ENCODE results near the gene PPP1R14D. TPM values are rescaled to one million over a fixed set of nuclear protein-coding genes. Genes with fewer than 3 reads are reported as not detected.

Gene PPP1R14D
- total RNA-seq, 3 donors from 2014 or later, result 57.5 to 186 (median 154) TPM

DNA sequence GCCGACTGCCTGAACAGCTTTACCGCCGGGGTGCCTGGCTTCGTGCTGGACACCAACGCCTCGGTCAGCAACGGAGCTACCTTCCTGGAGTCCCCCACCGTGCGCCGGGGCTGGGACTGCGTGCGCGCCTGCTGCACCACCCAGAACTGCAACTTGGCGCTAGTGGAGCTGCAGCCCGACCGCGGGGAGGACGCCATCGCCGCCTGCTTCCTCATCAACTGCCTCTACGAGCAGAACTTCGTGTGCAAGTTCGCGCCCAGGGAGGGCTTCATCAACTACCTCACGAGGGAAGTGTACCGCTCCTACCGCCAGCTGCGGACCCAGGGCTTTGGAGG lies 16.2 kb upstream of the PPP1R14D start:
- intact Hi-C loops (cut with DNase I, micrococcal nuclease), result no loop called here
- Histone ChIP-seq H3K4me3 (peak overlapping the region; percentile 65), H3K9me3 (no peaks in the 10 kb centered on the region), H3K36me3 (ENCODE audit: low read depth) (no peaks in the 10 kb centered on the region), H3K4me1 (ENCODE audit: low read depth) (peaks cover 11% of the 10 kb centered on the region)
- ATAC-seq, result peak; percentile 7
- peak in 2 of 3 donors; percentile 51 to 69 for DNase-seq
- TF ChIP-seq, protein P1, sequence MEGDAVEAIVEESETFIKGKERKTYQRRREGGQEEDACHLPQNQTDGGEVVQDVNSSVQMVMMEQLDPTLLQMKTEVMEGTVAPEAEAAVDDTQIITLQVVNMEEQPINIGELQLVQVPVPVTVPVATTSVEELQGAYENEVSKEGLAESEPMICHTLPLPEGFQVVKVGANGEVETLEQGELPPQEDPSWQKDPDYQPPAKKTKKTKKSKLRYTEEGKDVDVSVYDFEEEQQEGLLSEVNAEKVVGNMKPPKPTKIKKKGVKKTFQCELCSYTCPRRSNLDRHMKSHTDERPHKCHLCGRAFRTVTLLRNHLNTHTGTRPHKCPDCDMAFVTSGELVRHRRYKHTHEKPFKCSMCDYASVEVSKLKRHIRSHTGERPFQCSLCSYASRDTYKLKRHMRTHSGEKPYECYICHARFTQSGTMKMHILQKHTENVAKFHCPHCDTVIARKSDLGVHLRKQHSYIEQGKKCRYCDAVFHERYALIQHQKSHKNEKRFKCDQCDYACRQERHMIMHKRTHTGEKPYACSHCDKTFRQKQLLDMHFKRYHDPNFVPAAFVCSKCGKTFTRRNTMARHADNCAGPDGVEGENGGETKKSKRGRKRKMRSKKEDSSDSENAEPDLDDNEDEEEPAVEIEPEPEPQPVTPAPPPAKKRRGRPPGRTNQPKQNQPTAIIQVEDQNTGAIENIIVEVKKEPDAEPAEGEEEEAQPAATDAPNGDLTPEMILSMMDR (IDR thresholded peaks at IDR 0.05), result no peak

GRCh38 chr15:40843885-40844695 lies 15.6 kb upstream of the PPP1R14D start, which contains the start of gene SPINT1:
TSS of gene SPINT1 (plus strand) at chr15:40844048. CDS start at chr15:40844555, 507 bp downstream.
- DNase-seq (peak; percentile 83 to 88 (median 88)), ATAC-seq (peak; percentile 70)
- intact Hi-C loops (cut with DNase I, micrococcal nuclease), result no loop called here
- TF ChIP-seq, protein P1 (IDR thresholded peaks at IDR 0.05), result no peak
- Histone ChIP-seq H3K4me3 (peak within 1 kb of the TSS; percentile 65), H3K9me3 (no peaks in the 10 kb centered on the region), H3K36me3 (ENCODE audit: low read depth) (no peaks in the 10 kb centered on the region), H3K4me1 (ENCODE audit: low read depth) (peaks cover 11% of the 10 kb centered on the region)

DNA sequence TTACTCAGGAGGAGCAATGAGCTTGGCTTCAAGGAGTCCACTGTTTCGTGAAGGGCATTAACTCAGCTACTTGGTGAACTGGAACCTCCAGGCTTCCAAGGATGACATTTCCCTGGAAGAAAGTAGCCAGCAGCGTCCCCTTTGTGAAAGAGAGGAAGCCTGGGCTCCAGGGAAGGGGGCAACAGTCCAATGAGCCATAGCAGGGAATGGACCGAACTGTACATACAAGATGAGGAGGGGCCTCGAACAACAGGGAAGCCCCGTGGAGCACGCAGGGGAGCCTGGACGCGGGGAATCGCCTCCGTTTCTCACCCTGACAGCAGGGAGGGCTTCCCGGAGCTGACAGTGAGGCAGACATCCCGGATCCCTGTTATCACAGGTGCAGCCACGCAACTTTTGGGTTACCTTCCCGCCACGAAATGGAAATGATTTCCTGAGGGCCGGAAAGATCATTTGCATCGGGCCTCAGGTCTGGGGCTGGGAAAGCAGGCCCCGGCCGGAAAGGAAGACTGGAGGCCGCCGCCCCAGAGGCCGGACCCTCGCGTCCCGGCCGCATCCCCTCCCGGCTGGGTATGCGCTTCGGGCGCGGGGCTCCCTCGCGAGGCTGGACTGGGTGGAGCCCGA lies 14.9 kb upstream of the PPP1R14D start:
- TF ChIP-seq, protein P1 (IDR thresholded peaks at IDR 0.05), result no peak
- ATAC-seq (no peak), DNase-seq (no peak)
- intact Hi-C loops (cut with DNase I, micrococcal nuclease), result no loop called here
- Histone ChIP-seq H3K4me3 (peak overlapping the region; percentile 65), H3K36me3 (ENCODE audit: low read depth) (no peaks in the 10 kb centered on the region), H3K9me3 (no peaks in the 10 kb centered on the region), H3K4me1 (ENCODE audit: low read depth) (peaks cover 11% of the 10 kb centered on the region)

DNA sequence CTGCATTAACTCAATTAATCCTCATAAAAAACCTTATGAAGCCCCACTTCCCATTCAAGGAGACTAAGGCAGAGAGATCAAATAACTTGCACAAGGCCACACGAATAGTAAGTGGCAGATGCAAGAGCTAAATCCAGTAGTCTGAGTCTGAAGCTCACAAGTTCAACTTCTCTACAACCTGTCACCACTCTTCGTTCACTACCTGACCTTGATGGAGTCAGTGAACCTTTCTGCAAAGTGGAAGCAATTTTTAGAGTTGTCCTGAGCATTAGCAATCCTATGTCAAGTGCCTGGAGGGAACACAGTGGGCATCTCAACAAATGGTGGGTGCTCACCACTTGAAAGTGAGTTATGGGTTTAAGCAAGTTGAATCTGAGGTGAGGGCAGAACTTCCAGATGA lies 13.2 kb upstream of the PPP1R14D start:
- intact Hi-C loops (cut with DNase I, micrococcal nuclease), result no loop called here
- DNase-seq, result no peak
- Histone ChIP-seq H3K36me3 (ENCODE audit: low read depth) (no peaks in the 10 kb centered on the region), H3K4me3 (no peak overlapping the region), H3K9me3 (no peaks in the 10 kb centered on the region), H3K4me1 (ENCODE audit: low read depth) (peaks cover 6% of the 10 kb centered on the region)
- ATAC-seq, result no peak
- TF ChIP-seq, protein P1 (IDR thresholded peaks at IDR 0.05), result no peak

GRCh38 chr15:40838756-40839155 lies 10.2 kb upstream of the PPP1R14D start:
- DNase-seq (no peak), ATAC-seq (no peak)
- intact Hi-C loops (cut with DNase I, micrococcal nuclease), result no loop called here
- no peaks in the 10 kb centered on the region for H3K4me1 ChIP-seq (ENCODE audit: low read depth)
- no peaks in the 10 kb centered on the region for H3K9me3 ChIP-seq
- TF ChIP-seq, protein P1 (IDR thresholded peaks at IDR 0.05), result no peak
- H3K36me3 ChIP-seq (ENCODE audit: low read depth), result no peaks in the 10 kb centered on the region
- no peak overlapping the region for H3K4me3 ChIP-seq
